Stomach (tissue), 9 donors: ENCODE measurements around the gene PRICKLE2. TPM values are rescaled to one million over a fixed set of nuclear protein-coding genes. Genes with fewer than 3 reads are reported as not detected.

Experiments
- DNase-seq, 2 donors: peaks; one replicate each; pipeline versions ENCODE4 v3.0.0 to v3.0.0-alpha.2; 2013 to 2019
- H3K27ac ChIP-seq, 5 donors: fragments of 200-600 bp in 4 of 5; sonication (generic) in 4 of 5; one replicate each; pipeline ENCODE4 v1.5.1; 2013 to 2019; ENCODE audit warnings: mild to moderate bottlenecking in 1 of 5, moderate library complexity in 1 of 5
- H3K27me3 ChIP-seq, 3 donors: fragments of 200-600 bp; sonication (generic); one replicate each; pipeline ENCODE4 v1.5.1; 2017 to 2019; ENCODE audit warnings: mixed run types in 1 of 3
- H3K36me3 ChIP-seq, 4 donors: fragments of 200-600 bp; sonication (generic); 1 replicate in 3 of 4; 2 replicates in 1 of 4; pipeline ENCODE4 v1.5.1; 2016 to 2019
- H3K4me1 ChIP-seq, 4 donors: fragments of 200-600 bp; sonication (generic); one replicate each; pipeline ENCODE4 v1.5.1; 2016 to 2019
- H3K4me3 ChIP-seq, 4 donors: fragments of 200-600 bp; sonication (generic) in 3 of 4; one replicate each; pipeline ENCODE4 v1.5.1; 2016 to 2019; ENCODE audit warnings: mild to moderate bottlenecking in 1 of 4
- H3K9me3 ChIP-seq, 4 donors: fragments of 200-600 bp; sonication (generic); one replicate each; pipeline ENCODE4 v1.5.1; 2016 to 2019
- EP300 ChIP-seq: sonication (generic); formaldehyde crosslinking; IDR thresholded peaks from one replicate; pipeline ENCODE4 v1.6.1; 2017; ENCODE audit warnings: antibody characterized with exemption
- POLR2A ChIP-seq, 4 donors: fragments of 450-650 bp; IDR thresholded peaks; one replicate each; pipeline ENCODE4 v1.6.1; 2016; ENCODE audit warnings: antibody characterized with exemption in 4 of 4, control low read depth in 2 of 4, mild to moderate bottlenecking in 1 of 4, moderate library complexity in 1 of 4
- POLR2AphosphoS5 ChIP-seq, 3 donors: sonication (generic); formaldehyde crosslinking; IDR thresholded peaks; one replicate each; pipeline ENCODE4 v1.6.1; 2016; ENCODE audit warnings: antibody characterized with exemption in 3 of 3
- WGBS, 5 donors: extraction: QIAGEN DNeasy Blood & Tissue Kit in 3 of 5; methylation state at CpG; one replicate each; pipeline versions ENCODE4 v1.1.5 to v1.1.7; 2013 to 2018; 5-methylcytosine and 5-hydroxymethylcytosine counted together
- intact Hi-C: fragments of 100-400 bp; cut with DNase I; formaldehyde crosslinking; loops from one replicate; pipeline ENCODE4 v1.15.1; 2023; ENCODE audit warnings: low total_unique reads
- polyA plus RNA-seq, 3 donors: library from polyadenylated mRNA; stranded (reverse); fragments of 200-250 nt; gene quantifications; one replicate each; pipeline ENCODE4 v1.2.3, GENCODE V29; 2013
- total RNA-seq, 5 donors: library from RNA; depleted of rRNA; stranded (reverse); fragments of >200 nt; gene quantifications; one replicate each; pipeline versions ENCODE4 v1.1.0 to v1.2.3, GENCODE V29; 2014 to 2016
- TF ChIP-seq, protein P1 (sequence below), 7 experiments: fragments of 450-650 bp in 4 of 7; fragments of 200-600 bp in 3 of 7; sonication (generic) in 3 of 7; IDR thresholded peaks; one replicate each; pipeline ENCODE4 v1.5.1; 2016 to 2019; ENCODE audit warnings: antibody characterized with exemption in 7 of 7, control low read depth in 2 of 7, mild to moderate bottlenecking in 1 of 7
- donor health status: healthy with polysubstance abuse.
- donor health status: Bipolar disorder and iron deficiency.
- donor health status: healthy.

The PRICKLE2 gene
- total and polyA plus RNA-seq, 8 donors, result 3.7 to 59.1 (median 21.0) TPM

DNA sequence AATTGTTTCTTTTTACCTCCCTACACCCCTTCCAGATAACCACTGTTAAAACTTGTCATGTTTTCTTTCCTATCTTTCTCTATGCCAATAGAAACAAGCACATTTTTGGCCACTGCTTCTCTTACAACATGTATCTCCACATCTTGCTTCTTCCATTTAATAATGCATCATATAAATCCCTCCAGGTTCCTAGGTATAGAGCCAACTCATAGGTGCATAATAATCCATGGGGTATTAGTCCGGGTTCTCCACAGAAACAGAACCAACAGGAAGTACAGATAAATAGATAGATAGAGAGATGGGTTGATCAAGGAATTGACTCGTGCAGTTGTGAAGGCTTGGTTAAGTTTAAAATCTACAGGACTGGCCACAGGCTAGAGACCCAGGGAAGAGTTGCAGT is 160.5 kb downstream of the PRICKLE2 start:
- Histone ChIP-seq H3K9me3 (no peaks in the 10 kb centered on the region), H3K27me3 (no peaks in the 10 kb centered on the region), H3K27ac (no peak overlapping the region), H3K4me3 (no peak overlapping the region), H3K36me3 (no peaks in the 10 kb centered on the region), H3K4me1 (no peaks in the 10 kb centered on the region)
- DNase-seq, result no peak
- TF ChIP-seq, protein P1, sequence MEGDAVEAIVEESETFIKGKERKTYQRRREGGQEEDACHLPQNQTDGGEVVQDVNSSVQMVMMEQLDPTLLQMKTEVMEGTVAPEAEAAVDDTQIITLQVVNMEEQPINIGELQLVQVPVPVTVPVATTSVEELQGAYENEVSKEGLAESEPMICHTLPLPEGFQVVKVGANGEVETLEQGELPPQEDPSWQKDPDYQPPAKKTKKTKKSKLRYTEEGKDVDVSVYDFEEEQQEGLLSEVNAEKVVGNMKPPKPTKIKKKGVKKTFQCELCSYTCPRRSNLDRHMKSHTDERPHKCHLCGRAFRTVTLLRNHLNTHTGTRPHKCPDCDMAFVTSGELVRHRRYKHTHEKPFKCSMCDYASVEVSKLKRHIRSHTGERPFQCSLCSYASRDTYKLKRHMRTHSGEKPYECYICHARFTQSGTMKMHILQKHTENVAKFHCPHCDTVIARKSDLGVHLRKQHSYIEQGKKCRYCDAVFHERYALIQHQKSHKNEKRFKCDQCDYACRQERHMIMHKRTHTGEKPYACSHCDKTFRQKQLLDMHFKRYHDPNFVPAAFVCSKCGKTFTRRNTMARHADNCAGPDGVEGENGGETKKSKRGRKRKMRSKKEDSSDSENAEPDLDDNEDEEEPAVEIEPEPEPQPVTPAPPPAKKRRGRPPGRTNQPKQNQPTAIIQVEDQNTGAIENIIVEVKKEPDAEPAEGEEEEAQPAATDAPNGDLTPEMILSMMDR (IDR thresholded peaks at IDR 0.05), result no peak
- no peak for TF ChIP-seq POLR2AphosphoS5 (IDR thresholded peaks at IDR 0.05)
- TF ChIP-seq EP300, result no peak
- WGBS, 5 donors, result 84 to 91% (median 85%) methylated on average over 2 of the region's 2 CpGs
- intact Hi-C loops, result no loop called here

DNA sequence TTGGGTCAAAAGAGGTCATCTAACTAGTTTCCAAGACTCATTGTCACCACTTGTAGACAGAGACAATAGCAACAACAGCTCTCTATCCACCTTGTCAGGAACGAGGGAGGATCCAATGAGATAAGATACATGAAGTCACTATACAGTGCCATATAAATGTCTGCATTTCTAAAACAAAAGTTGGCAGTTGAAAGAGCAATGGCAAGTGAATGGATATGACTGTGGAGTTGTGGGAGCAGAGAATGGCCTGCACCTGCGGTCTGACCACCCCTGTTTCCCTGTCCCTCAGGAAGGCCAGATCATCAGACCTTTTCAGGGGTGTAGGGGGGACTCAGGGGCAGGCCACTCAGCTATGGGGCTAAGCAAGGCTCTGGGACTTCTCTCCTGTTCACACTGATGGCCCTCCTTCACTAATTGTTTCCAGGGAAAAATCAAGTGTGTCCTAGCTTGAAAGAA is 161.3 kb downstream of the PRICKLE2 start:
- H3K4me3 ChIP-seq, result no peak overlapping the region
- H3K9me3 ChIP-seq, result no peaks in the 10 kb centered on the region
- intact Hi-C loops, result no loop called here
- TF ChIP-seq EP300, result no peak
- no peak for TF ChIP-seq POLR2AphosphoS5 (IDR thresholded peaks at IDR 0.05)
- TF ChIP-seq, protein P1 (IDR thresholded peaks at IDR 0.05), result no peak
- no peak for TF ChIP-seq POLR2A (IDR thresholded peaks at IDR 0.05)
- no peaks in the 10 kb centered on the region for H3K4me1 ChIP-seq
- H3K36me3 ChIP-seq, result no peaks in the 10 kb centered on the region
- no peak for DNase-seq
- 46 to 75% (median 54%) methylated on average over 2 of the region's 2 CpGs for WGBS, 5 donors
- no peak overlapping the region for H3K27ac ChIP-seq
- H3K27me3 ChIP-seq, result no peaks in the 10 kb centered on the region

GRCh38 chr3:64063207-64063982 is 161.9 kb downstream of the PRICKLE2 start:
- Histone ChIP-seq H3K27ac (no peak overlapping the region), H3K27me3 (no peaks in the 10 kb centered on the region), H3K4me1 (no peaks in the 10 kb centered on the region), H3K4me3 (no peak overlapping the region), H3K9me3 (no peaks in the 10 kb centered on the region), H3K36me3 (no peaks in the 10 kb centered on the region)
- DNase-seq, result no peak
- intact Hi-C loops, result no loop called here
- 38 to 62% (median 55%) methylated on average over 5 of the region's 5 CpGs for WGBS, 5 donors
- TF ChIP-seq POLR2A (IDR thresholded peaks at IDR 0.05), result no peak
- TF ChIP-seq, protein P1 (IDR thresholded peaks at IDR 0.05), result no peak
- TF ChIP-seq POLR2AphosphoS5 (IDR thresholded peaks at IDR 0.05), result no peak
- no peak for TF ChIP-seq EP300

GRCh38 chr3:64061628-64062027 is 163.6 kb downstream of the PRICKLE2 start:
- Histone ChIP-seq H3K27me3 (no peaks in the 10 kb centered on the region), H3K36me3 (no peaks in the 10 kb centered on the region), H3K4me1 (no peaks in the 10 kb centered on the region), H3K4me3 (no peak overlapping the region), H3K27ac (no peak overlapping the region), H3K9me3 (no peaks in the 10 kb centered on the region)
- TF ChIP-seq POLR2AphosphoS5 (IDR thresholded peaks at IDR 0.05), result no peak
- TF ChIP-seq POLR2A (IDR thresholded peaks at IDR 0.05), result no peak
- TF ChIP-seq, protein P1 (IDR thresholded peaks at IDR 0.05), result no peak
- TF ChIP-seq EP300, result no peak
- DNase-seq, result no peak
- 65 to 78% (median 73%) methylated on average over 5 of the region's 5 CpGs for WGBS, 5 donors
- intact Hi-C loops, result no loop called here
